ENCODE results near the gene RNF2. TPM values are rescaled to one million over a fixed set of nuclear protein-coding genes. Genes with fewer than 3 reads are reported as not detected.

Gene RNF2
- polyA plus RNA-seq, 3 donors: 44.8 to 52.0 (median 50.4) TPM

DNA sequence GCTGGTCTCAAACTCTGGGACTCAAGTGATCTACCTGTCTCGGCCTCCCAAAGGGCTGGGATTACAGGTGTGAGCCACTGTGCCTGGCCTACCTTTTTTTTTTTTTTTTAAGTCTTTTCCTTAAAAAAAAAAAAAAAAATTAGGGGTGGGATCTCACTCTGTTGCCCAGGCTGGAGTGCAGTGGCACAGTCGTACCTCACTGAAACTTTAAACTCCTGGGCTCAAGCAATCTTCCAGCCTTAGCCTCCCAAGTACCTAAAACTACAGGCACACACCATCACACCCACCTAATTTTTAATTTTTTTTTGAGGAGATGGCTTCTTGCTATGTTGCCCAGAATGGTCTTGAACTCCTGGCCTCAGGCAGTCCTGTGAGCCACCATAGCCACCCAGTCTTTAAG is 38.5 kb downstream of the RNF2 start:
- DNase-seq: no peak

DNA sequence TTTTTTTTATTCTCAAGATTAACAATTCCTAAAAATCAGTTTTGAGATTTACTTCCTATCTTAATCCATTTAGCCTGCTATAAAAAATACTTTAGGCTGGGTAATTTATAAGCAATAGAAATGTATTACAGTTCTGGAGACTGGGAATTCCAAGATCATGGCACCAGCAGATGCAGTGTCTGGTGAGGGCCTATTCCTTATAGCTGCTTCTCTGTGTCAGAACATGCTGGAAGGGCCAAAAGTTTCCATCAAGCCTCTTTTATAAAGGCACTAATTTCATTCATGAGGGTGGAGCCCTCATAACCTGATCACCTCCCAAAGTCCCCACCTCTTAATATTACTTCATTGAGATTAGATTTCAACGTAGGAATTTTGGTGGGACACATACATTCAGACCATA is 41.7 kb downstream of the RNF2 start:
- no peak for DNase-seq

DNA sequence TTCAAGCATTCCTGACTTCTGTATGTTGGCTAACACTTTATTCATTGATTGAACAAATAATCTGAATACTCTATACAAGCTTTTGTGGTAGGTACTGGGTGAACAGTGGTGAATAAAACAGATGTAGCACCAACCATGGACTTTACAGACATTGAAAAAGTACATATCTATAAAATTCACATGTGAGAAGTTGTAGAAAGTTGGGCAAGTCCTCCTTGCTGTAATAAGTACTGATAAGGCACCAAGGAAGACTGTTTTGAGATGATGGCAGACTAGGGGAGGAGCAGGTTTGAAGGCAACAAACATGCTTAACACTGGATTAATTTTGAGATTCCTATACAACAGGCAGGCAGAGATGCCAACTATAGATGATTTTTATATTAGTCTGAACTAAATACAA is 42.4 kb downstream of the RNF2 start:
- no peak for DNase-seq

DNA sequence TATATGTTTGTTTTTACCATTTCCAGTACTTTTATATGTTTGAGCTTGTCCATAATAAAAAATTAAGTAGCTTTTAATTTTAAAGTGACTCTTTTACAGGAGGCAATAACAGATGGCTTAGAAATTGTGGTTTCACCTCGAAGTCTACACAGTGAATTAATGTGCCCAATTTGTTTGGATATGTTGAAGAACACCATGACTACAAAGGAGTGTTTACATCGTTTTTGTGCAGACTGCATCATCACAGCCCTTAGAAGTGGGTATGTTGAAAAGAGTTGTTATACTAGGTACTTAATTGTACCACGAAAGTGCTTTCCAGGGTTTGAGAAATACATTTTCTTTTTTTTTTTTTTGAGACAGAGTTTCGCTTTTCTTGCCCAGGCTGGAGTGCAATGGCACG is 46.1 kb downstream of the RNF2 start:
- DNase-seq: no peak

- DNase-seq: no peak
These were observed 49.4 kb downstream of the RNF2 start for GRCh38 chr1:185094761-185095160.

GRCh38 chr1:185096531-185096930 is 51.2 kb downstream of the RNF2 start:
- DNase-seq: no peak

DNA sequence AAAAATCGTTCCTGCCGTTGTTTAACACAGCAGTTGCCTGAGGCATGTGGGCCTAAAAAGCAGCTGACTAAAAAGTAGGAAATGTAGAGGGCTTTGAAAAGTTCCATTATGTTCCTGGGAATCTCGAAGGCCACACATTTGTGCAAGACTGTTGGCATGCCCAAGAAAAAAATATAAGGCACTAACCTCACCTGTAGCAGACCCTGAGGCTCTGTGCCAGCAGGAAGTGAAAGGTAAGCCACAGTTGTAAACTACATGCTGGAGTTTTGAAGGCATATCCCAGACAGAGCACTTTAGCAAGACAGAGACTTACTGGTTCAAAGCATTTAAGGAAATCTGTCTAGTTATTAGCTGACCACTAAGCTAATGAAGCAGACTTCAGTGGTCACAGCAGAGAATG is 58.7 kb downstream of the RNF2 start:
- no peak for DNase-seq

DNA sequence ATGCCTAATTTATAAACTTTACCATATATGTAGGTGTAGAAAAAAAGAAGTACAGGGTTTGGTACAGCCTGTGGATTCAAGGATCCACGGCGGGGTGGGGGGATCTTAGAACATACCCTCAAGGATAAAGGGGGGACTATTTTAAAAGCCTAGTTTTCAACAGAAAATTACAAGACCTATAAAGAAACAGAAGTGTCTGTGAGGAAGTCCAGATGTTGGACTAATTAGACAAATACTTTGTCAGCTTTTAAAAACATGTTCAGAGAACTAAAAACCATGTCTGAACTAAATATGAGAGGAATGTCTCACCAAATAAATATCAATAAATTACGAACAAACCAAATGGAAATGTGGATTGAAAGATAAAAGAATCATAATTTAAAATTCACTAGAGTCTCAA is 59.8 kb downstream of the RNF2 start:
- no peak for DNase-seq

DNA sequence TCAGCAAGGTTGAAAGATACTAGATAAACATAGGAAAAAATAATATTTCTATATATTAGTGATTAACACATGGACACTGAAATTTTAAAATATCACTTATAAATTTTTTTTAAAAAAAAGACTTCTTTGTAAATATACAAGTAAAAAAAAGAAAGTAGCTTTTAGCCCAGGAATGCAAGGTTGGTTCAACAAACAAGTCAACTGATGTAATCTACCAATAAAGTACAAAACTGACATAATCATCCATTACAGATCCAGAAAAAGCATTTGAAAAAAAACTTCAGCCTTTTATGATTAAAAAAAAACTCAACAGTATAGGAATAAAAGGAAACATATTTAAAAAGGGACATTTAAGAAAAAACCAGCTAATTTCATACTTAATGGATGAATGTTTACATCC is 63.0 kb downstream of the RNF2 start:
- DNase-seq: no peak

DNA sequence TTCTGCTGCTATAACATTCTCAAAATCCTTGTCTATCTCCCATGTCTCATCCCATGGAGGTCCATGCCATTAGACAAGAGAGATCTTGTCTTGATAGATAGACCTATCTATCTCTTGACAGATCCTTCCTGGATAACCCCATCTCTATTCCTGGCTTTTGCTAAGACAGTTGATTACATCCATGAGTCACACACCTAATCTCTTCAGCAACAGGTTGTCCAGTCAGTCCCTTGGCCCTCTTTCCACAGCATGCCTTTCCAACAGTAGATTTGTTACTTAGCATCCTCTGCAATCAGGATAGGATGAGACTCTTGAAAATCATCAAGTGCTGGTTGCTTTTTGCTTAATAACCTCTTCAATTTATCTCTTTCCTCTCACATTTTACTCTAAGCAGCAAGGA is 64.8 kb downstream of the RNF2 start:
- no peak for DNase-seq

DNA sequence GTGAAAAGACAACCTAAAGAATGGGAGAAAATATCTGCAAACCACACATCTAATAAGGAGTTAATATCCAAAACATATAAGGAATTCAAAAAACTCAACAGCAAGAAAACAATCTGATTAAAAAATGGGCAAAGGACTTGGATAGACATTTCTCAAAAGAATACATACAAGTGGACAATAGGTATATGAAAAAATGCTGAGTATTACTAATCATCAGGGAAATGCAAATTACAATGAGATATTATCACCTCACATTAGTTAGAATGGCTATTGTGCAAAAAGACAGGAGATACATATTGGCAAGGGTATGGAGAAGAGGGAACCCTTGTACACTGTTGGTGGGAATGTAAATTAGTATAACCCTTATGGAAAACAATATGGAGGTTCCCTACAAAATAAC is 66.5 kb downstream of the RNF2 start:
- DNase-seq: no peak

- no peak for DNase-seq
These were observed 67.0 kb downstream of the RNF2 start for GRCh38 chr1:185112356-185112755.

- no peak for DNase-seq
These were observed 84.3 kb downstream of the RNF2 start for GRCh38 chr1:185129708-185130107.

DNA sequence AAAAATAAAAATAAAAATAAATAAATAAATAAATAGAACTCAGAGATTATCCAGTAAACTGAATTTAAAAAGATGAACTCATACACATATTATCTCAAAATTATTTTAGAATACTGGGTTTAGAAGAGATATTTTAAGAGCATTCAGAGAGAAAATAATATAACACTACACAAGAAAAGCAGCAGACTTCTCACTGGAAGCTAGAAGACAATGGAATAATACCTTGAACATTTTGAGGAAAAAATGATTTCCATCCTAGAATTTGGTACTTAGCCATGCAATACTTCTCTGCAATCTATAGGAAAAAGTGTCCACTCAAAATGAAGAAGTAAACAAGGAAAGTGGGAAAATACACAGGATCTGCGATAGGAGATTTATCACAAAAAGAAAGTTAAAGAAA is 87.2 kb downstream of the RNF2 start:
- DNase-seq: no peak

- no peak for DNase-seq
These were observed 92.7 kb downstream of the RNF2 start for GRCh38 chr1:185137896-185138545.

- DNase-seq: no peak
These were observed 93.9 kb downstream of the RNF2 start for GRCh38 chr1:185139246-185139645.

GRCh38 chr1:185144233-185144632 is 98.9 kb downstream of the RNF2 start:
- DNase-seq: no peak

DNA sequence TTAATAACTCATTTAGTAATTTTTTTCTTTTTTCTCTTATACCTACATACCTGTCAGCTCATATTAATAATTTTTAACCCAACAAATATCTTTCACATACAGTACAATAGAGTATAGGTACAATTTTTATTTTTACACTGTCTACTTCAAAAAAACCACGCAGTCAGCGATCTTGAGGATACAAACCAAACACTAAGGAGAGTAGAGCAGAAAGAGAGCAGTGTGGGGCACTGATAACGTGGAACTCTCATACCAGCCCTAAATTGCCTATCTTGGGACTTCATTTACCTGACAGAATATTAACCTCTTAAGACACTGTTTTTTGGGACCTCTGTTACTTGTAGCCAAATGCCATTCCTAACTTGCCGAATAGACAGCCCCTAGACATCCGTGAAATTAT is 105.9 kb downstream of the RNF2 start:
- DNase-seq: no peak

Other genes starting within 250 kb of the RNF2 start
- 1 to 10 TPM; 2.5 to 3.4 (median 2.9) TPM for gene NIBAN1, start 71.0 kb upstream of the RNF2 start, polyA plus RNA-seq (ENCODE audit: insufficient read length in 3 of 3)
- gene TRMT1L, start 111.4 kb downstream of the RNF2 start, polyA plus RNA-seq (ENCODE audit: insufficient read length in 3 of 3): 10 to 100 TPM; 22.8 to 28.6 (median 23.7) TPM
- 10 to 100 TPM in 1 of 3 donors, 1 to 10 TPM in 2; 8.5 to 10.2 (median 9.6) TPM for gene SWT1, start 111.6 kb downstream of the RNF2 start, polyA plus RNA-seq (ENCODE audit: insufficient read length in 3 of 3)

Data from renal pelvis (tissue), 4 donors.